Hematopoietic multipotent progenitor cell (in vitro differentiated cells): ENCODE results near the gene BNC2. TPM values are rescaled to one million over a fixed set of nuclear protein-coding genes. Genes with fewer than 3 reads are reported as not detected.
"Not testable (repeated sequence)": the region's sequence is repeated elsewhere in the genome, so short reads cannot be mapped to it uniquely, and the experiment has no call there.

Experiments used
- DNase-seq, 3 donors: peaks; one replicate each; pipeline ENCODE4 v3.0.0-alpha.2; 2011 to 2015; ENCODE audit warnings: low read depth in 2 of 3, low spot score in 2 of 3
- total RNA-seq: library from RNA; depleted of rRNA; stranded (reverse); fragments of >200 nt; gene quantifications from one replicate; pipeline ENCODE4 v1.2.3, GENCODE V29; 2012

BNC2 gene
- total RNA-seq, 1 donor, result under 0.01 TPM

DNA sequence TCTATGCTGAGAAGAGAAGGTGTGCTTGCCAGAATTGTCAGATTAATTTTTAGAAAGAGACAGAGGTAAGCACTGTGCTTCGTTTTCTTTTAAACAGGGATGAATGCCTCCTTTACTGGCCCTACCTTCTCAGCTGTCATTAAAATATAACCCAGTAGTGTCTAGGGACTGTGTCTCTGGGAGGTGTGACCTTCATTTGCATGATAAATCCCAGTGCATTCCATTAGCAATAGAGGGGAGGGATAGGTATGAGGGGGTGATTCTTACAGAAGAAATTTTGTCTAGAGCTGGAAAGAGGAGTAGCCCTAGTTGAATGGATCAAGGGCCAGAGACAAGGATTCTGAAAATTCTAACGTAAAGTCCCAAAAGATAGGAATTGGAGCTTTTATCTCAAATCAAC lies 351.5 kb downstream of the BNC2 start:
- no peak for DNase-seq

DNA sequence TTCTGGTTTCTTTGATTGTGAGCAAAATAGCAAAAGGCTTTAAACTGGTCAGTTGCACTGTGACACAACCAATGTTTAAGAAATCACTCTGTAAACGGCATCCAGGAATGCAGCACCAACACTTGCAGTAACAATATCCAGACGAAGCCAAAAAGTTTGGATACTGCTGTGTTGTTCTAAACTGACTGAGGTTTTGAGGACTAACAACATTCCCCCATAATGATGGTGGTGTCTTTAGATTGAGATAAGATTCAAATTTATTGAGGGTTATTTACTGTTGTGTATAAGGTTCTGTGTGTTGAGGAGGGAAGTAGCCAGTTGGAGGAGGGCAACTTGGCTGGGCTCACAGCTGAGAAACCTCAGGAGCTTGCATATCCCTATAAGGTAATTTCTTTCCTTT lies 353.6 kb downstream of the BNC2 start:
- DNase-seq, result no peak

DNA sequence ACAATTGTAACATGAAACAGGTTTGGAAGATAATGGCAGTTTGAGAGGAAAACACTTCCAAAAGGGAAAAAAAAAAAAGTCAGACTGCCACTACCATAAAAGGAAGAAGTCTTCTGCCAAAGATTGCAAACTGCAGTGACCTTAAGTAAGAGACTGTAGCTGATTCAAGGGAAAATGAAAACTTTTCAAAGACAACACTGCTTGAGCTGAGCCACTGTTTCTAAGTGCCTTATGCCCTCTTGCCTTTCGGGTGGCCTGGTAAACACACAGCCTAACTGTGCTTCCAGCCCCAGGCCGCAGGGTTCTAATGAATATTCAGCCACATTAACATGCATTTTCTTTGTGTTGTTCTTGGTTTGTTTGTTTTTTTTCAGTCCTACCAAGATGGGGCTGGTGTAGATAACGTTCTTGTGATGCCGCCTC lies 354.6 kb downstream of the BNC2 start:
- no peak for DNase-seq

DNA sequence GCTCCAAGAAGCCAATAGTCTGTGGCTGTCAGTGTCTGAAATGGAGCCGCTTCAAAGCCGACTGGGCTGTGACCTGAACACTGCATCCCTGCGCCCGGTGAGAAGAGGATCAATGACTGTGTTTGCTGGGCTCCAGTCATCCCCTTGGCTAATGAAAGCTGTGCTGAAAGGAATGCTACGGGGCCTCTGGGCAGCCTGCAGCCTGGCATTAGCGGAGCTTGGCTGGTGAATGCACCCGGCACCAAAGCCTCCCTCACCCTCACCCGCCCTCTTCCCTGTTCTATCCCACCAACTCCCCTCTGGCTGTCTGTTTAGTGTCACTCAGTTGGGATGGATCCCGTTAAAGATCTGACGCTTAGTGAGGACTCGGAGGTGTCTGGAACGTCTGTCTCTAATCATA lies 355.3 kb downstream of the BNC2 start:
- DNase-seq, result no peak

DNA sequence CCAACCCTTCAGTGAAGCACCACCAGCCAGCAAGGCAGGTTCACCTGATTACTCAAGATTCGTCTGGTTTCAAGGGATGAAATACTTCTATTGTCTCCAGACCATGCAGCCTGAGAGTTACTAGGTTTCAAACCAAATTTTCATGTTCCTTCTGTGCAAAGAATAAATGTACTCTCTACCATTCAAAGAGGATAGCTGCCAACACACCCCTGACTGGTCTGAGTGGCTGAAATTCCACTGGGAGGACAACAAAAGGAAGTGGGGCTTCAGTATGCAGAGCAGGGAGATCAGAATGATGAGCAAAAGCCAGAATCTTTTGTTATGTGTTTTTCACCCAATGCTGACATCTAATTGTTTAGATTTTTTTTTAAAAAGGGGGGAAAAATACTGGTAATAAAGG lies 356.3 kb downstream of the BNC2 start:
- no peak for DNase-seq

DNA sequence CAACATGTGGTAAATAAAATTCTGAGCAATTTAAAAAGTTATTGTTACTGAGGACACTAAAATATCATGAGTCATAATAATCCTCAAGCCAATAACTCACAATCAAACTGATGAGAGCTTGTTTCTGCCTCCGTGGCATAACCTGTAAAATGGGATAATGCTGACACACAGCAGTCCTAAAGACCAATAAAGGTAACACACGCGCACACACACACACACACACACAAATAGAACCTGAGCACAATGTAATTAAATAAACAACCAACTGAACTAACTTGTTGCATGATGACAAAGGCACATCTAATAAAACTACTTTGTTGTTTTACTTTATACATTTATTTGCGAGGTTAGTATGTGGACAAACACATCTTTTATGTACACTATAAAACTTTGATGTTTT lies 358.2 kb downstream of the BNC2 start:
- no peak for DNase-seq

DNA sequence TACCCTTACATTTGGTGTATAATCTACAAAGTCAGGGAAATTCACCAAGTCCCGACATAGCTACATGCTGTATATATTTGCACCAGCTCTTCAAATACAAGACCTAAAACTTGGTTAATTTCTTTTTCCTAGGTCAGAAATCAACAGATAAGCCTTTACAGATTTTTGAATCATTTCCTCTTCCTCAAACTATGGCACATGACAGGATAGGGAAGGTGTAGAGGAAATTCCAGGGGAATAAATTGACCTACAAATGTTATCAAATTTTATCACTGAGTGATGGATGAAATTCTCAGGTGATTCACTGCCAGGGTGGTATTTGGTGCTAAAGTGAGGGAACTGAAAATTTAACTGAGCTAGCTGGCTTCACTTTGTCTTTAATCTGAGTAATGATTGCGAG lies 360.0 kb downstream of the BNC2 start:
- DNase-seq, result no peak

DNA sequence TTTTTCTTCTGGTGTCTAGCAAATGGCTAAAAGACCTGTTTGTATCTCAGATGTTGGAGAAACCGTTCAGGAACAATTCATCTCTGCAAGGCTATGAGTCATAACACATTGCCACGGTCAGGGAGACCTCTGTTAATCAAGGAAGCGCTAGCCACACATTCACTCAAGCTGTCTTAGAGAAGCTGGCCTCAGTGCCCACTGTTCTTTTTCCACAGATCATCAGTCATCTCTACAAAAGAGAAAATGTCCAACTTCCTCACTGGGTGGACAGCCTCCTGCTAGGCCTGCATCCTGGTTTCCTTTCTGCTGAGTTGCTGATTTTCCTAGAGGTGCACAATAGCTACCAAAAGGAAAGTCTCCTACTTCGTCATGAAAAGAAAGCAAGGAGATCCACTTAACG lies 360.5 kb downstream of the BNC2 start:
- DNase-seq, result no peak

DNA sequence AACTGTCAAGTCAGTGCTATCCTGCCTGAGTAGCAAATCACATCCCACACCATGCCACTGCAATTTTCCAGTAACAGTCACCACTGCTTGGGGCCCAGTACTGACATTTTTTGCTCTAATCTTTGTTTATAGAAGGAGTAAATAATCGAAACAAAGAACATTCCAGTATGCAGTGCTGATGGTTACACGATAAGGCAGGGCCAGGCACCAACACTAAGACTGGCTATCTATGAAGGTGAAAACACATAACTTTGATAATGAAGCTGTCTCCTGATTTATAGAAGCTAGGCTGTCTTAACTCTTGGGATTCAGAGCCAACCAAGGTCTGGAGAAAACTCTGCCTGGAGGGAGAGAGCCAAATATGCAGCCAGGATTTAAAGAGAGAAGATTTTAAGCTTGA lies 365.3 kb downstream of the BNC2 start:
- no peak for DNase-seq

DNA sequence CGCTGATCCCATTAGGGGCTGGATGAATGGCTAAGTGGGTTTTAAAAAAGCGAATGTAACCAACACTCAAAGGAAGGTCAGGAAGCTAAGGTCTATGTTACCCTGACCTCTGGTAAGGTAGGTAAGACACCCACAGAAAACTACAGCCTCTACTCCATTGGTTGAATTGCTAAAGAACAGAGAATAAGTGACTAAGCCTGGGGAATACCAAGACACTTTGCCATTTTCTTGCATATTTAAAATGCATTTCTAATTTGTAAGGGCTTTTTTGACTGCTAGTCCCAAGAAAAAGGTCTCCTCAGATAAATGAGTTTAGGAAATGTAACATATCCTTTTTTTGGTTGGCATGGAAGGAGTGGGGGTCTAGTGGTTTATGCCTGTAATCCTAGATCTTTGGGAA lies 368.7 kb downstream of the BNC2 start:
- no peak for DNase-seq

DNA sequence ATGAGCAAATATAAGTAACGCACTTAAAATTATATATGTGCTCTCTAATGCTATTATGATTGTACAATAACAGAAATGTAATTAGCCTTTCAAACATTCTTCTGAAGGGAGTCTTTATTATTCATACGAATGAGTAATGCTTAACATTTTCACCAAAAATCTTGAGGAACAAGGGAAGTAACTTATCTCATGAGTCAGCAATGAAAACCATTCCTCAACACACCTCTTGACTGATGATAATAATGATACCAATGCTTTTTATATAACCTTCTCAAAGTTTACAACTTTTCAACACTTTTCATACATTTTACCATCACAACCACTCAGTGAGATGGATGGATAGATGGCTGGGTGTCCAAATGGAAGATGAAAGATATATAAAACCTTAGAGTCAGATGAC lies 369.3 kb downstream of the BNC2 start:
- DNase-seq, result no peak

DNA sequence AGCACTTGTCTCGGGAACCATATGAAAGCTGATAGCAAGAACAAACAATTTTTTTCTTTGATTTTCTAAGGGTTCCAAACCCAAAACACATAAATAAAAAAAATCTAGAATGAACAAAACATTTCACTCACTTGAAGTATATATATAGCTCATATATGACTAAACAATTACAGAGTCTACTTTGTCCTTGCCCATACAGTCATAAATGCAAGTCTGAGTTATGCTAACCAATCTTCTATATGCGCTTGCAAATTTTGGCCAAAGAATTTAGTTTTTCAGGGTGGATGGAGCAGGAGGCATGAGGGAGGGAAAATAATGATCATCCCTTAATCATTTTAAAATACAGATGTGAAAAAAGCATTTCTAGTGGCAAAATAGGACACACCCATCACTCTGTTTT lies 370.1 kb downstream of the BNC2 start:
- no peak for DNase-seq

DNA sequence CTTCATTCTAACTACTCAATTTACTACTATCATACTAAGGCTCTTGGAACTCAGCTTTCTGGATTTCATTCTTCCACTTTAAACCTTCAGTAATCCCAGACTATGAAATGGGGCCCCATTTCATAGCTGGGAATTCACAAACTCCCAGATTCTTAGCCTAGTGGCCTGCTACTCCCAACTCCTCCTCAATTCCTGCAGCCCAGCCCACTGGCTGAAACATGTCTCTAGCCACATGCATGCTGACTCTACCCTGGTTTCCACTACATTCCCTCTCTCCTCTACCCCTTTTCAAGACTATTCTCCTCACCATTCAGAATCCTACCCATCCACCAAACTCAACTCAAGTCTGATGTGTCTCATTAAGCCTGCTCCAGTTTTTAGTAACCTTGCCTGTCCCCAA lies 370.6 kb downstream of the BNC2 start:
- no peak for DNase-seq

DNA sequence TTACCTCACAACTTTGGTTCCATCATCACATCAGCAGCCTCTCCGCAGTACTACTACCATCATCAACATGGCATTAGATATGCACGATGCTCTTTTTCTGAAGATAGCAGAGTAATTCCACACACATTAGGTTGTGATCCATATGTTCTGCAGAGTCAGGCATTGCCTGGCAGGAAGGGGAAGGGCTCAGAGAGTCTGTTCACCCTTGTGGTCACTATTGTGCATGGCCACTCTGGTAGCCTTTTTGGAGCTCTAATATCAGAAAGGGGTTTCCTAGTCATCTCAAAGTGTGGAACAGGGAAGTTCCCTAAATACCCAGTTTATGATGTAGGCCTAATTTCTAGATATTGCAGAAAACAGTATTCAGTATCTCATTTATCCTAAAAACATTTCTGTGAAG lies 373.6 kb downstream of the BNC2 start:
- DNase-seq, result no peak

DNA sequence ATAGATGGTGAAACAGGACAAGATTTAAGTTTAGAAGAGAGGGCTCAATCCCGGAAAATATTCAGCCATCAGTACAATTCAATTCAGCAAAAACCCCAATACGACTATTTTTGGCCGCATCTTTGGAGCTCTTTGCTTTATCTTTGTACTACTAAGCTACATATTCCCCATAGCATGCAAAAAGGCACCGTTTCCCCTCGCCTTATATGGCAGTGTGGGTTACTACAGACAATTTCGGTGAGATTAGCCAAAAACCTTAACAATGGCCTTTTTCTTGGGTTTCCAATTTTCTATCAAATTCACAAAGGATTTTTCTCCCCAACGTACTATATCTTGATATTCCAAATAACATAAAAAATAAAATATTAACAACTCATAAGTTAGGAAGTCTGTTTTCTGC lies 382.6 kb downstream of the BNC2 start:
- DNase-seq, result no peak

DNA sequence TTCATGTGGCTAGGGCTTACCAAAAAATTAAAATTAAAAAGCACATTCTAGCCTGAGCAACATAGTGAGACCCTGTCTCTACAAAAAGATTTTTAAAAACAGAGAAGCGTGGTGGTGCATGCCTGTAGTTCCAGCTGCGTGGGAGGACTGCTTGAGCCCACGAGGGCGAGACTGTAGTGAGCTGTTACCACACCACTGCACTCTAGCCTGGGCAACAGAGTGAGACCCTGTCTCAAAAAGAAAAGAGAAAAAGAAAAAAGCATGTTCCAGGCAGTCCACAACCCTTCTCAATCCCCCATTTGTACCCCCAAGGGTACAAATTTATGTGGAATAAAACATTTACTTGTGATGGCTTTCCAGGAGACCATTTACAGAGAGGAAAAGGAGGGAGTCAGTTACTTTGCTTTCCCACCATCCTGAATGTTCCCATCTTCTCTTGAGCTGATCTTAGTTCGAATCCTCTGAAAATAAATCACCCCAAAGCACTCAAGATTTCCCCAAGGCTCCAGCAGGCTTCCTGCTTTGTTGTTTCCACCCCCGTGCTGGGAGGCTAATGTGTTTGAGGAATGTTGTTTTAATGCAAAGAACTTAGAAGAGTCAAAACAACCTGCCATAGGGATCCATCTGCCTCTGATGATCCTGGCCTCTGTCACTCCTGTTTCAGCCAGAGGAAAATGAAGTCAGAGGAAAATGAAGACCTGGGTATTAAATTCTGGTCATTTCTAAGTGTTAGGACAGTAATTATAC lies 384.7 kb downstream of the BNC2 start:
- DNase-seq, result no peak

DNA sequence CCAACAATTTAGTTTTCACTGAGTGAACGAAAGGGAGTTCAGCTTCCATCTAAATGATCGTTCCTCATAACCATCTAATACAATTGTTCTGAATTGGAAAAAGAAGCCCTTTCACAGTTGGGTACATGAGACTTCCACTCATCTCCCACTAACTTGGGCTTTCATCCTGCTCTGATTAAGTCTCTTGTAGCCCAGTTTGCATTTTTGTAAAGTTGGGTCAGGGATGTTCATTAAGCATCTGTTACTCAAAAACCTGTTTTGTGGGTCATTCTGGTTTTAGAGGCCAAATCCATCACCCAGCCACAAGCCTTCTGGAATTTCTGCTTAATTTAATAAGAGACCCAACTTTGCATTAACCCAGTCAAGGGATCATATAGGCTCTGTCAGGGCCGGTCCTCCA lies 385.3 kb downstream of the BNC2 start:
- DNase-seq, result no peak

DNA sequence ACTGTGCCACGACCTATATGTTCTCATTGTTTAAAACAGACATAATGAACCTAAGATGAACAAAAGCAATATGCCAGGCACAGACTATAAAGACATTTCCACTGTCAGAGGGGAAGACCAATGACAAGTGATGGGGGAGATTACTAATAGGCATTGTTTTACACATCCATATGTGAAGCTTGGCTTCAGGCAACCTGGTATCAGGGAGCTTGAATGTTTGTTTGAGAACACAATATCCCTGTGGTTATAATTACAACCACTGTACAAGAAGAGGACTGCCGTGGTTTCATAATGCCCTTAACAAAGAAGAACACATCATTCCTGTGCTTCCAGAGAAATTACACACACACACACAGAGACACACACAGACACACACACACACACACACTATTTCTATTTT lies 385.7 kb downstream of the BNC2 start:
- no peak for DNase-seq

DNA sequence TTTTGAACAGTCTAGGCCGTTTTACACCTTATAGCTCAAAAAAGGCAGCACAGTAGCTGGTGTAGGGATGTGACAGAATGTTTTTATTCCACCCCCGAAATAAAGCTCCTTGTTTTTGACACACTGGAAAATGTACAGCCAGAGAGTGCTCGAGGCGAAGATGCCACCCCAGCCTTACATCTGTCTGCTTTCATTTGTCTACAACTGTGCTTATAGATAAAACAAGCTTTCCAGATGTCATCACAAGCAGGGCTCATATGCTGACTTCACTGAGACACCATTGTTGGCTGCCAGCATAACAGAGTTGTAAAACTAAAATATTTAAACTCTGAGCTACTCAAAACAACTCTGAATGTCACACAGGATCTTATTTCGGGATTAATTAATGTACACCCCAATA lies 386.3 kb downstream of the BNC2 start:
- DNase-seq, result no peak

DNA sequence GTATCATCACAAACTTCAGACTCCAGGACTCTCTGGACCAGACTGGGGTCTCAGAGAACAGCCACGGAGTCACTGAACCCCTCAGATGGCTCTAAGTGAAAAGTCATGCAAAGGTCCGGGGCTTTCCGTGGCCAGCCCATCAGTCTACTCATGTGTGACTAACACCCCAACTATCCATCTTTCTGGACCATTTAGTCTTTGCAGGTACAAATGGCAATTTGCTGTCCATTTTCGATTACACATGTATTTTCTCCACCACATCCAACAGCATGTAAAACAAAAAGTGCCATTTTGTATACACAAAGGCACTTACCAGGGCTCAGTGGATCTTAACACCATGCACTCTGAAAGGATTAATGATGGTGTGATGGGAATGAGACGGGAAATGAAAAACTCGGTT lies 387.7 kb downstream of the BNC2 start:
- DNase-seq, result no peak

DNA sequence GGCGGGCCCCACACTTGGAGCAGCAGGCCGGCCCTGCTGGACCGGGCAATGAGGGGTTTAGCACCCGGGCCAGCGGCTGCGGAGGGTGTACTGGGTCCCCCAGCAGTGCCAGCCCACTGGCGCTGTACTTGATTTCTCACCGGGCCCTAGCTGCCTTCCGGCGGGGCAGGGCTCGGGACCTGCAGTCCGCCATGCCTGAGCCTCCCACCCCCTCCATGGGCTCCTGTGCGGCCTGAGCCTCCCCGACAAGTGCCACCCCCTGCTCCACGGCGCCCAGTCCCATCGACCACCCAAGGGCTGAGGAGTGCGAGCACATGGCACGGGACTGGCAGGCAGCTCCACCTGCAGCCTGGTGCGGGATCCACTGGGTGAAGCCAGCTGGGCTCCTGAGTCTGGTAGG lies 389.9 kb downstream of the BNC2 start:
- DNase-seq, result not testable (repeated sequence)

DNA sequence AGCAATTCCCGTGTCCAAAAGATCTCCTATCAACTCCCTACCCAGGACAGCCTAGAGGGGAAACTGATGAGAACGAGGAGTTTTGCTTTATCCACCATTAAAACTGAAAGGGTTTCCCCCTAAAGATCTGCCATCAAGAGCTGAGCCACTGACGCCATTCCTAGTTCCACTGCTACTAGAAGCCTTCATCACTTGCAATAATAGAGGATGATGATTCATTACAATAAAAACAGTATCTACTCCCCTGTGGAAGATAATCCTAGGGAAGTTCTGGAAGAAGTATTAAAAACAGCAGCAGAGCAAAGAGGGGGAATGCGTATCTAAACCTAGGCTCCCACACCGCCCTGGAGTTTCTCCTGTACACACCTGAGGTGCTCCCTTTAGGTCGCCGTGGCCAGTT lies 394.5 kb downstream of the BNC2 start:
- DNase-seq, result no peak

DNA sequence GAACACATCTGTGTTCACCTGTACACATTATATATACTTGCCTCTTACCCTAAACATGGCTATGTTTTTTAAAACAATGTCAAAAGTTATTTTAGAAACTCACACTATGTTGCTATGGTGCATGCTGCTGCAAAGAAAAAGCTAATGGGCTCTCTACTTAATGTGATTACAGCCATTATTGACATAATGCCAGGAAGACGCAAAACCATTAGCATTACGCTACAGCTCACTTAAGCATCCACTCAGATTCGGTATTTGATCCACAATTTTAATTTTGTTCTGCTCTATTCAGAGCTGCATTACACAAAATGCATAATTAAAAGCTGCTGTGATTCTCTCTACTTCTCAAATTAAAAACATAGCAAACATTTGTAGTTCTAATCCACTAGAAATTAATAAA lies 395.2 kb downstream of the BNC2 start:
- DNase-seq, result no peak
